ENCODE results near the gene WRNIP1. TPM values are rescaled to one million over a fixed set of nuclear protein-coding genes. Genes with fewer than 3 reads are reported as not detected.

The WRNIP1 gene
- total and polyA plus RNA-seq, 10 of the 15 experiments (the other 5 are each of a cell fraction or from before 2014, with no cell fraction given) = 9.3 to 30.5 (median 24.3) TPM

DNA sequence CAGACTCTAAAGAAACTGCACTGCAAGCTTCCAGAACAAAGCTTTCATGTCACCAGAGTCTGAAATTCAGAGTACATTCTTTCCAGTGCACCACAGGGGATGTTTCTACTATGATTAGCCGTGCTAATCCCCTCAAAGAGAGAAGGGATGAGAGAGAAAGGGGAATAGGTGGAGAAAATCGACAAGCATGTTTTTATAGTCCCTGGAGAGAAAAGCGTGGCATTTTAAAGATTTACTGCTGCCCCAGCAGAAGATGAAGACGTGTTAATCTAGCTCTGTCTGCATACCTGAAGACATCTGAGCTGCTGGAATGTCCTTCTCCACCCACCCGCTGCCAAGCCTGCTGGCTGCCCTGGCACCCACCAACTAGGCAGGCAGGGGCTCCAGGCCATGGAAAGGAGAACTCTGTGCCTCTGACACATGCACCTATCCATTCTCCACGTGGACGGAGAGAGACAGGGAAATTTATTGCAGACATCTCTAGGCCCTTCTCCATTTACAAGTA is 18.6 kb upstream of the WRNIP1 start (continued):
- TF ChIP-seq, protein P1, sequence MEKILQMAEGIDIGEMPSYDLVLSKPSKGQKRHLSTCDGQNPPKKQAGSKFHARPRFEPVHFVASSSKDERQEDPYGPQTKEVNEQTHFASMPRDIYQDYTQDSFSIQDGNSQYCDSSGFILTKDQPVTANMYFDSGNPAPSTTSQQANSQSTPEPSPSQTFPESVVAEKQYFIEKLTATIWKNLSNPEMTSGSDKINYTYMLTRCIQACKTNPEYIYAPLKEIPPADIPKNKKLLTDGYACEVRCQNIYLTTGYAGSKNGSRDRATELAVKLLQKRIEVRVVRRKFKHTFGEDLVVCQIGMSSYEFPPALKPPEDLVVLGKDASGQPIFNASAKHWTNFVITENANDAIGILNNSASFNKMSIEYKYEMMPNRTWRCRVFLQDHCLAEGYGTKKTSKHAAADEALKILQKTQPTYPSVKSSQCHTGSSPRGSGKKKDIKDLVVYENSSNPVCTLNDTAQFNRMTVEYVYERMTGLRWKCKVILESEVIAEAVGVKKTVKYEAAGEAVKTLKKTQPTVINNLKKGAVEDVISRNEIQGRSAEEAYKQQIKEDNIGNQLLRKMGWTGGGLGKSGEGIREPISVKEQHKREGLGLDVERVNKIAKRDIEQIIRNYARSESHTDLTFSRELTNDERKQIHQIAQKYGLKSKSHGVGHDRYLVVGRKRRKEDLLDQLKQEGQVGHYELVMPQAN (conservative IDR thresholded peaks at IDR 0.05) = no peak
- TF ChIP-seq, protein P2, sequence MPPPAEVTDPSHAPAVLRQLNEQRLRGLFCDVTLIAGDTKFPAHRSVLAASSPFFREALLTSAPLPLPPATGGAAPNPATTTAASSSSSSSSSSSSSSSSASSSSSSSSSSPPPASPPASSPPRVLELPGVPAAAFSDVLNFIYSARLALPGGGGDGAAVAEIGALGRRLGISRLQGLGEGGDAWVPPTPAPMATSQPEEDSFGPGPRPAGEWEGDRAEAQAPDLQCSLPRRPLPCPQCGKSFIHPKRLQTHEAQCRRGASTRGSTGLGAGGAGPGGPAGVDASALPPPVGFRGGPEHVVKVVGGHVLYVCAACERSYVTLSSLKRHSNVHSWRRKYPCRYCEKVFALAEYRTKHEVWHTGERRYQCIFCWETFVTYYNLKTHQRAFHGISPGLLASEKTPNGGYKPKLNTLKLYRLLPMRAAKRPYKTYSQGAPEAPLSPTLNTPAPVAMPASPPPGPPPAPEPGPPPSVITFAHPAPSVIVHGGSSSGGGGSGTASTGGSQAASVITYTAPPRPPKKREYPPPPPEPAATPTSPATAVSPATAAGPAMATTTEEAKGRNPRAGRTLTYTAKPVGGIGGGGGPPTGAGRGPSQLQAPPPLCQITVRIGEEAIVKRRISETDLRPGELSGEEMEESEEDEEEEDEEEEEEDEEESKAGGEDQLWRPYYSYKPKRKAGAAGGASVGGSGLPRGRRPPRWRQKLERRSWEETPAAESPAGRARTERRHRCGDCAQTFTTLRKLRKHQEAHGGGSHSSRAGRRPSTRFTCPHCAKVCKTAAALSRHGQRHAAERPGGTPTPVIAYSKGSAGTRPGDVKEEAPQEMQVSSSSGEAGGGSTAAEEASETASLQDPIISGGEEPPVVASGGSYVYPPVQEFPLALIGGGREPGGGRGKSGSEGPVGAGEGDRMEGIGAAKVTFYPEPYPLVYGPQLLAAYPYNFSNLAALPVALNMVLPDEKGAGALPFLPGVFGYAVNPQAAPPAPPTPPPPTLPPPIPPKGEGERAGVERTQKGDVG (CRISPR knock-in tag; IDR thresholded peaks at IDR 0.05) = no peak
- TF ChIP-seq RBBP5 (conservative IDR thresholded peaks at IDR 0.05) (no peak), PAX8 (IDR thresholded peaks at IDR 0.05) (no peak), SPI1 (IDR thresholded peaks at IDR 0.05; ENCODE audit: borderline replicate concordance, insufficient read depth, low read depth, low read length) (no peak)

DNA sequence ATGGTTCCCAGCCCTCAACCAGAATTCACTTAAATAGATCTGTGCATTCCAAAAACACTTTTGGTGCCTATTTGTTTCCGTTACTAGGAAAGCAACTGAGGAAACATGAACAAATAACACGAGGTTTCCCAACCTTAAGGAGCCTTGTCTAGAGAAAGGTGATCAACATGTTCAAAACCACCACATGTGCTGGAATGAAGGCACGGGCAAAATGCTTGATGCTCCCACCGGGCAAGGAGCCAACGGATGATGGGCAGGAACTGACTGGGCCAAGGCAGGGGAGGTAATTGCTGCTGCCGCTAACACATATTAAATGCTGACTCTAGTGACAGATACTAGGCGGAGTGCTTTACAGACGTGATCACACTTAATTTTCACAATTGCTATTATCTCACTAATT is 17.0 kb upstream of the WRNIP1 start:
- TF ChIP-seq JUNB (IDR thresholded peaks at IDR 0.05) = no peak
- no peak for TF ChIP-seq SREBF2 (IDR thresholded peaks at IDR 0.05; ENCODE audit: low read length)
- no peak for TF ChIP-seq CBX5 (IDR thresholded peaks at IDR 0.05; ENCODE audit: low read depth)
- TF ChIP-seq HCFC1 (IDR thresholded peaks at IDR 0.05; ENCODE audit: low read length) = no peak
- no peak for TF ChIP-seq ZNF217 (IDR thresholded peaks at IDR 0.05)
- no peak for TF ChIP-seq ZBED1 (IDR thresholded peaks at IDR 0.05; ENCODE audit: borderline replicate concordance)
- no peak for TF ChIP-seq ZNF384 (IDR thresholded peaks at IDR 0.05; ENCODE audit: borderline replicate concordance, low read depth, low read length)
- TF ChIP-seq STAT1 (conservative IDR thresholded peaks at IDR 0.05) = no peak
- TF ChIP-seq, protein P3, sequence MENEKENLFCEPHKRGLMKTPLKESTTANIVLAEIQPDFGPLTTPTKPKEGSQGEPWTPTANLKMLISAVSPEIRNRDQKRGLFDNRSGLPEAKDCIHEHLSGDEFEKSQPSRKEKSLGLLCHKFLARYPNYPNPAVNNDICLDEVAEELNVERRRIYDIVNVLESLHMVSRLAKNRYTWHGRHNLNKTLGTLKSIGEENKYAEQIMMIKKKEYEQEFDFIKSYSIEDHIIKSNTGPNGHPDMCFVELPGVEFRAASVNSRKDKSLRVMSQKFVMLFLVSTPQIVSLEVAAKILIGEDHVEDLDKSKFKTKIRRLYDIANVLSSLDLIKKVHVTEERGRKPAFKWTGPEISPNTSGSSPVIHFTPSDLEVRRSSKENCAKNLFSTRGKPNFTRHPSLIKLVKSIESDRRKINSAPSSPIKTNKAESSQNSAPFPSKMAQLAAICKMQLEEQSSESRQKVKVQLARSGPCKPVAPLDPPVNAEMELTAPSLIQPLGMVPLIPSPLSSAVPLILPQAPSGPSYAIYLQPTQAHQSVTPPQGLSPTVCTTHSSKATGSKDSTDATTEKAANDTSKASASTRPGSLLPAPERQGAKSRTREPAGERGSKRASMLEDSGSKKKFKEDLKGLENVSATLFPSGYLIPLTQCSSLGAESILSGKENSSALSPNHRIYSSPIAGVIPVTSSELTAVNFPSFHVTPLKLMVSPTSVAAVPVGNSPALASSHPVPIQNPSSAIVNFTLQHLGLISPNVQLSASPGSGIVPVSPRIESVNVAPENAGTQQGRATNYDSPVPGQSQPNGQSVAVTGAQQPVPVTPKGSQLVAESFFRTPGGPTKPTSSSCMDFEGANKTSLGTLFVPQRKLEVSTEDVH (IDR thresholded peaks at IDR 0.05; ENCODE audit: low read depth, partially characterized antibody) = no peak
- SMC1A ChIA-PET (ENCODE audit: uncharacterized antibody, unreplicated experiment) = interaction anchor here (1.0 to 3.1 kb wide), 4 partner anchors 10 to 23 kb away, joined by 3 to 19 read pairs (median 8); no protein-coding TSS in a partner anchor
- Histone ChIP-seq H3K27ac (ENCODE audit: control insufficient read depth, insufficient read depth) (no peak overlapping the region), H3K9me3 (replicated peaks; ENCODE audit: control insufficient read depth, insufficient read depth, low read length) (no peaks in the 10 kb centered on the region), H2AFZ (ENCODE audit: control insufficient read depth, low read depth, low read length) (no peak overlapping the region), H3K4me2 (ENCODE audit: control insufficient read depth, insufficient read depth) (no peak overlapping the region), H3K4me1 (ENCODE audit: control insufficient read depth, insufficient read depth, low read length) (no peaks in the 10 kb centered on the region), H3K4me3 (no peak overlapping the region), H3K79me2 (ENCODE audit: control insufficient read depth, insufficient read depth, low read length) (no peaks in the 10 kb centered on the region), H4K20me1 (ENCODE audit: control insufficient read depth, insufficient read depth) (no peaks in the 10 kb centered on the region), H3K27me3 (replicated peaks in 1 of 2; ENCODE audit: control insufficient read depth in 2 of 2, insufficient read depth in 2 of 2, low read length in 1 of 2) (peaks cover 6 to 7% of the 10 kb centered on the region in 2 experiments; a peak in 3 of 4 replicates), H3K9ac (ENCODE audit: control insufficient read depth, insufficient read depth, low read length) (no peak overlapping the region), H3K36me3 (ENCODE audit: control insufficient read depth in 2 of 2, insufficient read depth in 2 of 2, low read length in 1 of 2) (no peaks in the 10 kb centered on the region)
- no TSS peak for BruUV-seq (replicated peaks)
- intact Hi-C loops (cut with micrococcal nuclease; ENCODE audit: unreplicated experiment) = no loop called here
- CTCF ChIA-PET = interaction anchor here (1.2 to 6.2 kb wide), 6 partner anchors 8 to 32 kb away, joined by 3 to 85 read pairs (median 13); no protein-coding TSS in a partner anchor
- RAD21 ChIA-PET (ENCODE audit: unreplicated experiment) = interaction anchor here (3.6 kb wide), 1 partner anchor 10 kb away, joined by 14 read pairs; no protein-coding TSS in a partner anchor
- whole genome bisulfite sequencing (ENCODE audit: insufficient coverage, insufficient replicate concordance, low lambda C conversion rate, missing lambda C conversion rate) = 61% methylated on average over 8 of the region's 8 CpGs
- FAIRE-seq = no peak
- POLR2A ChIA-PET = no interaction called here
- no peak for DNase-seq (ENCODE audit: low read depth, low spot score)
- ATAC-seq = no peak
- in situ Hi-C loops (cut with MboI) = no loop called here

All from GM12878 (cell line).